ENCODE data around the gene PPP1R8.

DNA sequence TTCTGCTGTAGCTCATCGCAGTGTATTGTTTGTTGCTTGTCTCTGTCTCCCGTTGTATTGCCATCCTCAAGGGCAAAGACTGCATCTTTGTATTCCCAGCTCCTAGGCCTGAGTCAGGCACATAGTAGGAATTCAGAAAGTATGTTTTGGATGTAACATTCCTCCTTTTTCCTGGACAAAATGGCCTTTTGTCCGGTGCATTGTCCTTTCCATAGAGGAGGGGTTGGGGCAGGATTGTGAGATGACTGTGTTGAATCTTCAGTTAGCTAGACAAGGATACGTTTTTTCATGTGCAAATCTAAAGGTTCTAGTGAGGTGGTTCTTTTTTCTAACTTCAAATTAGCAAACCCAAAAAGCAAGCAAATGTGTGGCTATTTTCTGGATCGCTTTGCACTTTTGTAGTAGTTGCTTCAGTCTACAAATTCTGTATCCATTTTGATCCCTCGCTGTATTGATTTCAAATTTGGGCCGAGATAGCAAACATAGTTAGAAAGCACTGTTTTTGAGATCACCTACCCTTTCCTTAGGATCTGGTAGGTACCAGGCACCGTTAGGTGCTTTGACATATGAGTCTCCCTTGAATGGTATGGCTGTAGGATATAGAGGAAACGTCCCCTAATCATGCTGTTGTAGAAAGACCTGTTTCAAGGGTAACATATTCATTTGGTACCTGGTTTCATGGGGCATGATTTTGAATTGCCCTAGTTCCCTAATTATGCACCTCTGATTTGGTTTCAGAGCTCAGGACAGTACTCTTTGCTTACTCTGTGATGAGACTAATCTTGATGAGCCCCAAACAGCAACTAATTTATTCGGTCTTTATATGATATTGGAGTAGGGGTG is 1.2 kb downstream of the PPP1R8 start:
- TF ChIP-seq, protein P1, sequence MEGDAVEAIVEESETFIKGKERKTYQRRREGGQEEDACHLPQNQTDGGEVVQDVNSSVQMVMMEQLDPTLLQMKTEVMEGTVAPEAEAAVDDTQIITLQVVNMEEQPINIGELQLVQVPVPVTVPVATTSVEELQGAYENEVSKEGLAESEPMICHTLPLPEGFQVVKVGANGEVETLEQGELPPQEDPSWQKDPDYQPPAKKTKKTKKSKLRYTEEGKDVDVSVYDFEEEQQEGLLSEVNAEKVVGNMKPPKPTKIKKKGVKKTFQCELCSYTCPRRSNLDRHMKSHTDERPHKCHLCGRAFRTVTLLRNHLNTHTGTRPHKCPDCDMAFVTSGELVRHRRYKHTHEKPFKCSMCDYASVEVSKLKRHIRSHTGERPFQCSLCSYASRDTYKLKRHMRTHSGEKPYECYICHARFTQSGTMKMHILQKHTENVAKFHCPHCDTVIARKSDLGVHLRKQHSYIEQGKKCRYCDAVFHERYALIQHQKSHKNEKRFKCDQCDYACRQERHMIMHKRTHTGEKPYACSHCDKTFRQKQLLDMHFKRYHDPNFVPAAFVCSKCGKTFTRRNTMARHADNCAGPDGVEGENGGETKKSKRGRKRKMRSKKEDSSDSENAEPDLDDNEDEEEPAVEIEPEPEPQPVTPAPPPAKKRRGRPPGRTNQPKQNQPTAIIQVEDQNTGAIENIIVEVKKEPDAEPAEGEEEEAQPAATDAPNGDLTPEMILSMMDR (conservative IDR thresholded peaks at IDR 0.05 in 1 of 2, IDR thresholded peaks at IDR 0.05 in 1 of 2; ENCODE audit: low read depth in 1 of 2, low read length in 2 of 2): no peak
- no peak for TF ChIP-seq EZH2 (IDR thresholded peaks at IDR 0.05; ENCODE audit: low read length, missing control alignments)
